Fibroblast of mammary gland (primary cell): ENCODE data around the gene IRF2BP2.

Experiments
- DNase-seq: peaks from one replicate; pipeline ENCODE4 v3.0.0-alpha.2; 2010; ENCODE audit warnings: low read depth
- H3K4me3 ChIP-seq: 2 replicates; pipeline ENCODE4 v1.5.1; 2011; ENCODE audit warnings: low read depth, mild to moderate bottlenecking, low read length, moderate library complexity; ENCODE audit not compliant: control insufficient read depth
- CTCF ChIP-seq: conservative IDR thresholded peaks from 2 replicates; pipeline ENCODE4 v1.5.1; 2011; ENCODE audit warnings: low read depth, low read length, inconsistent platforms; ENCODE audit not compliant: control insufficient read depth, insufficient read depth

IRF2BP2 gene

GRCh38 chr1:234578087-234578486 lies 31.9 kb downstream of the IRF2BP2 start:
- no peak overlapping the region for H3K4me3 ChIP-seq
- TF ChIP-seq CTCF: no peak
- DNase-seq: no peak

- no peak overlapping the region for H3K4me3 ChIP-seq
- DNase-seq: peak; percentile 35
- no peak for TF ChIP-seq CTCF
These were observed 36.2 kb downstream of the IRF2BP2 start for GRCh38 chr1:234573711-234574299.

GRCh38 chr1:234572966-234573365 lies 37.0 kb downstream of the IRF2BP2 start:
- no peak overlapping the region for H3K4me3 ChIP-seq
- TF ChIP-seq CTCF: no peak
- DNase-seq: no peak

- TF ChIP-seq CTCF: no peak
- no peak for DNase-seq
- no peak overlapping the region for H3K4me3 ChIP-seq
These were observed 38.3 kb downstream of the IRF2BP2 start for GRCh38 chr1:234571702-234572101.

GRCh38 chr1:234570329-234571120 lies 39.5 kb downstream of the IRF2BP2 start:
- no peak for DNase-seq
- no peak overlapping the region for H3K4me3 ChIP-seq
- TF ChIP-seq CTCF: no peak

GRCh38 chr1:234568345-234568744 lies 41.6 kb downstream of the IRF2BP2 start:
- no peak overlapping the region for H3K4me3 ChIP-seq
- DNase-seq: no peak
- no peak for TF ChIP-seq CTCF

GRCh38 chr1:234565132-234565531 lies 44.8 kb downstream of the IRF2BP2 start:
- TF ChIP-seq CTCF: no peak
- no peak for DNase-seq
- no peak overlapping the region for H3K4me3 ChIP-seq
